Lower lobe of right lung (tissue), 2 donors: ENCODE results near the gene TTLL1. TPM values are rescaled to one million over a fixed set of nuclear protein-coding genes. Genes with fewer than 3 reads are reported as not detected.

Experiments
- ATAC-seq, 2 donors: fragments of 200-7000 bp; cut with Tn5 transposase; one replicate each; pipeline ENCODE4 v1.9.1; 2020 to 2022; ENCODE audit warnings: mild to moderate bottlenecking in 2 of 2, moderate library complexity in 2 of 2
- DNase-seq: peaks from one replicate; pipeline ENCODE4 v3.0.0-alpha.2; 2020
- H3K27ac ChIP-seq: fragments of 200-600 bp; one replicate; pipeline ENCODE4 v1.8.0; 2022
- H3K27me3 ChIP-seq: fragments of 200-600 bp; one replicate; pipeline ENCODE4 v1.8.0; 2022; ENCODE audit warnings: low read depth
- H3K36me3 ChIP-seq: fragments of 200-600 bp; one replicate; pipeline ENCODE4 v1.8.0; 2022; ENCODE audit warnings: mild to moderate bottlenecking
- H3K4me1 ChIP-seq: fragments of 200-600 bp; one replicate; pipeline ENCODE4 v1.8.0; 2022
- H3K4me3 ChIP-seq: fragments of 200-600 bp; one replicate; pipeline ENCODE4 v1.8.0; 2022; ENCODE audit warnings: mild to moderate bottlenecking
- H3K9me3 ChIP-seq: fragments of 200-600 bp; one replicate; pipeline ENCODE4 v1.8.0; 2022
- CTCF ChIP-seq: fragments of 200-600 bp; IDR thresholded peaks from one replicate; pipeline ENCODE4 v1.8.0; 2022; ENCODE audit warnings: antibody characterized with exemption, mild to moderate bottlenecking
- intact Hi-C: fragments of 100-400 bp; cut with DNase I; formaldehyde crosslinking; loops from one replicate; pipeline ENCODE4 v1.11.0; 2022
- total RNA-seq: library from RNA; stranded (reverse); fragmentation: NEBNext Ultra II Directional; extraction: Animal tissue kit (Norgen Biotek cat#: 25700); gene quantifications from one replicate; pipeline ENCODE4 v1.2.1, GENCODE V29; 2021
- donor health status: DM: no; HTN: yes; CAD: no; lungs with severe emphysema.

The TTLL1 gene
- total RNA-seq, 1 donor from 2014 or later = 5.4 TPM

GRCh38 chr22:43014869-43015676, 74.1 kb downstream of the TTLL1 start, which contains the start of gene PACSIN2:
TSS of gene PACSIN2 (minus strand) at chr22:43015149. CDS start at chr22:42912080, 103,069 bp downstream.
- intact Hi-C loops = no loop called here
- H3K36me3 ChIP-seq = no peaks in the 10 kb centered on the region

DNA sequence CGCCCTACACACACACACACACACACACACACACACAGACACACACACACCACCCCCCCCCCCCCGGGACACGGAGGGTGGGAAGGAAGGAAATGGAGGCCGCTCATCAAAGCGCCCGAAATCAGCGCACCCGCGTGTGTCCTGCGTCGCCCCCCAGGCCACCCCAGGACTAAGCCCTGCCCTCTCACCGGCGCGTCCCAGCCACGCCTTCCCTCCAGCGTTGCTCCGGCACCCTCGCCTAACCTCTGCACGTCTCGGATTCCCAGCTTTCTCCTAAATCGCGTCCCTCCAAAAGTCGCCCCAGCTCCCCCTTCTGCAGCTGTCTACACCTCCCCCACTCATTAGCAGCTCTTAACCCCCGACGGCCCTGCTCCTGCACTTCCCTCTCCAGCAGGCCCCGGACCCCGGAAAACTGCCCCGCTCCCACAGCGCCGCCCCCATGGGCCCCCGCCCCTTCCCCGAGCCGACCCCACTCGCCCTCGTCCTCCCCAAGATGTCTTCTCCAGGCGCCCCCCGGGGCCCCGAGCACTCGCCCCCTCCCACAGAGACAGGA, 74.8 kb downstream of the TTLL1 start:
- ATAC-seq = peak; percentile 33 to 41
- DNase-seq = peak; percentile 73
- H3K27me3 ChIP-seq = no peaks in the 10 kb centered on the region
- intact Hi-C loops = no loop called here
- H3K4me3 ChIP-seq = peak overlapping the region; percentile 79
- no peak for TF ChIP-seq CTCF
- no peaks in the 10 kb centered on the region for H3K9me3 ChIP-seq
- peaks cover 39% of the 10 kb centered on the region for H3K4me1 ChIP-seq
- no peaks in the 10 kb centered on the region for H3K36me3 ChIP-seq
- peak overlapping the region; percentile 77 for H3K27ac ChIP-seq

More at GRCh38 chr22:43014869-43015676, 74.1 kb downstream of the TTLL1 start, which contains the start of gene PACSIN2:
- H3K4me3 ChIP-seq = peak within 1 kb of the TSS; percentile 79
- peaks cover 34% of the 10 kb centered on the region for H3K4me1 ChIP-seq
- TF ChIP-seq CTCF = no peak
- H3K27ac ChIP-seq = peak within 1 kb of the TSS; percentile 77
- H3K9me3 ChIP-seq = no peaks in the 10 kb centered on the region
- DNase-seq = peak; percentile 99
- peak; percentile 97 to 99 for ATAC-seq
- no peaks in the 10 kb centered on the region for H3K27me3 ChIP-seq

GRCh38 chr22:43013355-43014315, 75.6 kb downstream of the TTLL1 start:
- peak; percentile 3 to 22 for ATAC-seq
- Histone ChIP-seq H3K36me3 (no peaks in the 10 kb centered on the region), H3K4me1 (peaks cover 47% of the 10 kb centered on the region), H3K27ac (peak overlapping the region; percentile 77), H3K9me3 (no peaks in the 10 kb centered on the region), H3K27me3 (no peaks in the 10 kb centered on the region), H3K4me3 (peak overlapping the region; percentile 79)
- no peak for DNase-seq
- intact Hi-C loops = no loop called here
- no peak for TF ChIP-seq CTCF

DNA sequence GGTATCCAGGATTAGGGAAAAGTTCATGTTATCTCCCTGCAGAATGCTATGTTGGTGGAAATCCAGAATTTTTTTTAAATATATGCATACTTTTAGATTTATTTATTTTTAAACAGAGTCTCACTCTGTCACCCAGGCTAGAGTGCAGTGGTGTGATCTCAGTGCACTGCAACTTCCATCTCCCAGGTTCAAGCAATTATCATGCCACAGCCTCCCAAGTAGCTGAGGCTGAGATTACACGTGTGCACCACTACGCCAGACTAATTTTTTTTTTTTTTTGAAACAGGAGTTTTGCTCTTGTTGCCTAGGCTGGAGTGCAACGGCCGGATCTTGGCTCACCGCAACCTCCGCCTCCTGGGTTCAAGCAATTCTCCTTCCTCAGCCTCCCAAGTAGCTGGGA, 76.8 kb downstream of the TTLL1 start:
- intact Hi-C loops = no loop called here
- Histone ChIP-seq H3K36me3 (no peaks in the 10 kb centered on the region), H3K4me3 (no peak overlapping the region), H3K27me3 (no peaks in the 10 kb centered on the region), H3K9me3 (no peaks in the 10 kb centered on the region), H3K4me1 (peaks cover 59% of the 10 kb centered on the region), H3K27ac (no peak overlapping the region)
- DNase-seq (no peak), ATAC-seq (no peak)
- no peak for TF ChIP-seq CTCF

DNA sequence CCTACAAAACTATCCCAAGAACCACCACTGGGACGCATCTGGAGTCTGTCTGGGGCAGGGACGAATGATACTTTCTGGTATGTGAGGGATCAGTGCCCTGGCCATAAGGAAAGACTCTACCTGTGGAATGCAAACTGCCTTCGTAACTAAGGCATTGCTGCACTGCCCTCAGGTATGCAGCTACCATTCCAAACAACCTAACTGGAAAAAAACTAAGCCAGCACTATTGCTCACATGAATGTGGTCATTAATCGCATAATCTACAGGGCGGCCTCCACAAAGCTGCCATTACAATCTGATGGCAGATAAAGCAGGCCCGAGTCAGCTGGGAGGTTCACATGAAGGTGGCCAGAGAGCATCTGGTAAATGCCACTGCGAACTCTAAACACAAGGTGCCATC, 78.1 kb downstream of the TTLL1 start:
- ATAC-seq (no peak), DNase-seq (peak; percentile 7)
- Histone ChIP-seq H3K27ac (peak overlapping the region; percentile 12), H3K4me1 (peaks cover 63% of the 10 kb centered on the region), H3K4me3 (no peak overlapping the region), H3K9me3 (no peaks in the 10 kb centered on the region), H3K27me3 (no peaks in the 10 kb centered on the region), H3K36me3 (no peaks in the 10 kb centered on the region)
- intact Hi-C loops = no loop called here
- no peak for TF ChIP-seq CTCF
